AG08395 (cell line): ENCODE data around the gene TMEM196.
"Not testable (repeated sequence)": the region's sequence is repeated elsewhere in the genome, so short reads cannot be mapped to it uniquely, and the experiment has no call there.

ENCODE experiments used
- DNase-seq: peaks from one replicate; pipeline ENCODE4 v3.0.0; 2012; ENCODE audit warnings: mixed read lengths, low spot score

Gene TMEM196

GRCh38 chr7:19707240-19707639 is 66.2 kb downstream of the TMEM196 start:
- no peak for DNase-seq

GRCh38 chr7:19705663-19706062 is 67.8 kb downstream of the TMEM196 start:
- no peak for DNase-seq

GRCh38 chr7:19701471-19701870 is 71.9 kb downstream of the TMEM196 start:
- no peak for DNase-seq

- no peak for DNase-seq
These were observed 72.5 kb downstream of the TMEM196 start for GRCh38 chr7:19700936-19701335.

- DNase-seq, result no peak
These were observed 75.1 kb downstream of the TMEM196 start for GRCh38 chr7:19698331-19698730.

- no peak for DNase-seq
These were observed 76.5 kb downstream of the TMEM196 start for GRCh38 chr7:19696926-19697325.

- no peak for DNase-seq
These were observed 81.1 kb downstream of the TMEM196 start for GRCh38 chr7:19692111-19692828.

- DNase-seq, result no peak
These were observed 82.7 kb downstream of the TMEM196 start for GRCh38 chr7:19690736-19691135.

- DNase-seq, result not testable (repeated sequence)
These were observed 84.3 kb downstream of the TMEM196 start for GRCh38 chr7:19689130-19689529.

- no peak for DNase-seq
These were observed 91.8 kb downstream of the TMEM196 start for GRCh38 chr7:19681596-19681995.

- DNase-seq, result no peak
These were observed 96.2 kb downstream of the TMEM196 start for GRCh38 chr7:19677180-19677579.

GRCh38 chr7:19675816-19676215 is 97.6 kb downstream of the TMEM196 start:
- DNase-seq, result no peak

GRCh38 chr7:19674266-19674960 is 99.0 kb downstream of the TMEM196 start:
- peak; percentile 30 for DNase-seq

- DNase-seq, result no peak
These were observed 102.6 kb downstream of the TMEM196 start for GRCh38 chr7:19670806-19671205.
